Peyer's patch (tissue), 4 donors: ENCODE data around the gene NCBP1. TPM values are rescaled to one million over a fixed set of nuclear protein-coding genes. Genes with fewer than 3 reads are reported as not detected.

Experiments
- DNase-seq, 3 donors: peaks; one replicate each; pipeline ENCODE4 v3.0.0-alpha.2; 2017 to 2019
- H3K27ac ChIP-seq, 4 donors: fragments of 200-600 bp; sonication (generic); one replicate each; pipeline ENCODE4 v1.5.1; 2016 to 2019
- H3K27me3 ChIP-seq, 2 donors: fragments of 200-600 bp; sonication (generic); one replicate each; pipeline ENCODE4 v1.5.1; 2019
- H3K36me3 ChIP-seq, 3 donors: fragments of 200-600 bp; sonication (generic); one replicate each; pipeline ENCODE4 v1.5.1; 2016 to 2019
- H3K4me1 ChIP-seq, 4 donors: fragments of 200-600 bp; sonication (generic); one replicate each; pipeline ENCODE4 v1.5.1; 2016 to 2019
- H3K4me3 ChIP-seq, 4 donors: fragments of 200-600 bp; sonication (generic); 1 replicate in 3 of 4; 2 replicates in 1 of 4; pipeline ENCODE4 v1.5.1; 2016 to 2019; ENCODE audit warnings: mild to moderate bottlenecking in 1 of 4
- H3K9me3 ChIP-seq, 4 donors: fragments of 200-600 bp; sonication (generic); one replicate each; pipeline ENCODE4 v1.5.1; 2016 to 2019; ENCODE audit warnings: mild to moderate bottlenecking in 1 of 4
- POLR2A ChIP-seq, 2 donors: fragments of 450-650 bp; IDR thresholded peaks; one replicate each; pipeline ENCODE4 v1.5.1; 2017; ENCODE audit warnings: antibody characterized with exemption in 2 of 2, mild to moderate bottlenecking in 2 of 2, moderate library complexity in 2 of 2
- total RNA-seq, 4 donors: library from RNA; depleted of rRNA; stranded (reverse); fragments of >200 nt; gene quantifications; one replicate each; pipeline ENCODE4 v1.1.0, GENCODE V29; 2016
- TF ChIP-seq, protein P1 (sequence below), 6 experiments: fragments of 450-650 bp in 4 of 6; fragments of 200-600 bp in 2 of 6; sonication (generic) in 1 of 6; IDR thresholded peaks; one replicate each; pipeline ENCODE4 v1.5.1; 2017 to 2019; ENCODE audit warnings: antibody characterized with exemption in 6 of 6, mild to moderate bottlenecking in 3 of 6, moderate library complexity in 1 of 6

NCBP1 gene
- total RNA-seq, 4 donors from 2014 or later, result 26.3 to 61.1 (median 28.1) TPM

DNA sequence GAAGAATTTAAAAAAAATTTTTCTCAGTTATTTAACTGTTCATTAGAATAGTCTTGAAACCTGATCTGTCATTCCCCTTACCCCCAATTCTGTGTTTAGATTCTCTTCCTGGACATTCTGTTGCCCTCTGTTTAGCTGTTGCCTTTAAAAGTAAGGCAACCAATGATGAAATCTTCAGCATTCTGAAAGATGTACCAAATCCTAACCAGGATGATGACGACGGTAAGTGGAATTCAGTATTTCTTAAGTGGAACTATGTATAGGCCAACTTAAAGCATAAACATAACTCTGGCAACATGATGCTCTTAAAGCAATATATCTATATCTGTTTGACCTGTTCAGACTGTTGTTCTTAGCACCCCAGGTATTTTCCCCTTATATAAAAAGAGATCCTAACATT is 27.2 kb downstream of the NCBP1 start:
- TF ChIP-seq POLR2A (IDR thresholded peaks at IDR 0.05), result no peak
- TF ChIP-seq, protein P1, sequence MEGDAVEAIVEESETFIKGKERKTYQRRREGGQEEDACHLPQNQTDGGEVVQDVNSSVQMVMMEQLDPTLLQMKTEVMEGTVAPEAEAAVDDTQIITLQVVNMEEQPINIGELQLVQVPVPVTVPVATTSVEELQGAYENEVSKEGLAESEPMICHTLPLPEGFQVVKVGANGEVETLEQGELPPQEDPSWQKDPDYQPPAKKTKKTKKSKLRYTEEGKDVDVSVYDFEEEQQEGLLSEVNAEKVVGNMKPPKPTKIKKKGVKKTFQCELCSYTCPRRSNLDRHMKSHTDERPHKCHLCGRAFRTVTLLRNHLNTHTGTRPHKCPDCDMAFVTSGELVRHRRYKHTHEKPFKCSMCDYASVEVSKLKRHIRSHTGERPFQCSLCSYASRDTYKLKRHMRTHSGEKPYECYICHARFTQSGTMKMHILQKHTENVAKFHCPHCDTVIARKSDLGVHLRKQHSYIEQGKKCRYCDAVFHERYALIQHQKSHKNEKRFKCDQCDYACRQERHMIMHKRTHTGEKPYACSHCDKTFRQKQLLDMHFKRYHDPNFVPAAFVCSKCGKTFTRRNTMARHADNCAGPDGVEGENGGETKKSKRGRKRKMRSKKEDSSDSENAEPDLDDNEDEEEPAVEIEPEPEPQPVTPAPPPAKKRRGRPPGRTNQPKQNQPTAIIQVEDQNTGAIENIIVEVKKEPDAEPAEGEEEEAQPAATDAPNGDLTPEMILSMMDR (IDR thresholded peaks at IDR 0.05), result no peak
- Histone ChIP-seq H3K4me3 (no peak overlapping the region), H3K27ac (no peak overlapping the region), H3K27me3 (no peaks in the 10 kb centered on the region), H3K4me1 (no peaks in the 10 kb centered on the region), H3K36me3 (peaks cover 0 to 100% (median 0%) of the 10 kb centered on the region in 3 donors), H3K9me3 (no peaks in the 10 kb centered on the region)
- DNase-seq, result no peak

DNA sequence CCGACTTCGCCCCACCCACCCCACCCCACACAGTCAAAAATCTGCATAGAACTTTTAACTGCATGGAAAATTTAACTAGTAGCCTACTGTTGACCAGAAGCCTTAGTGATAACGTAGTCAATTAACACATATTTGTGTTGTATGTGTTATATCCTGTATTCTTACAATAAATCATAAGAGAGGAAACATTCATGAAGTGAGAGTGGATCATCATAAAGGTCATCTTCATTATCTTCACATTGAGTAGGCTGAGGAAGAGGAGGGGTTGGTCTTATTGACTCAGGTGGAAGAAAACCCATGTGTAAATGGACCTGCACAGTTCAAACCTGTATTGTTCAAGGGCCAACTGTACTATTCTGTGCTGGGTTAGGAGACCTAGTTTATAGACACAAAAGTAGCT is 32.1 kb downstream of the NCBP1 start:
- DNase-seq, result no peak
- peaks cover 0 to 100% (median 0%) of the 10 kb centered on the region in 3 donors for H3K36me3 ChIP-seq

DNA sequence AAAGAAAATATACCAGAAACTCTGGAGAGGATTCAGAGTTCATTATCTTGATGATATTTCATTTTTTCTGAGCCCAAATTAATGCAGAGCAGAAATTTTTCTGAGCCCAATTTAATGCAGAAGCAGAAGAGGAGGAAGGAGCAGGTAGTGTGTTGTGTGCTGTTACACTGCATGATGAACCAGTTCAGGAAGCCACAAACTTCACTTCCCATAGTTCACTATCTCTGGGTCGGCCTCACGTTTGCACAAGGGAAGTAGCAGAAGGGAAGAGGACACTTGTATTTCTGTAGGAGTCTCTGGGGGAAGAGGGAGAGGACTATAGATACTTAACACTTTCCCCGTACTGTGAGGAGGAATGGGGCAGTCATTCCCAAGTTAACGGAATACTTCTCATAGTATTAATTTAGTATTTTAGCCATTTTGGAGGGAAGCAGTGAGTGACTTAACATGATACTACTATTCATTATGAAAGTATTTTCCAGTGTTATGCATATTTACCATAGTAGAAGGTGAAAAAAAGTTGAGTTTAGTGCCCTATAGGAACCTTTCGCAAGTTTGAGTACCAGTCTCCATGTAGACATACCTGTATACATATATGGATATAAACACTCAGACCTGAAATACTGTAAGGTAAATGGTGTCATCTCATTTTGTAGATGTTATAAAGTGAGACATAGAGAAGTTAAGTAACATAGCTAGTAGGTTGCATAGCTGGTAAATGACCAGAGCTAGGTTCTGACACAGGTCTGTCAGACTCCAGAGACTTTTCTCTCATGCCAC is 33.5 kb downstream of the NCBP1 start:
- Histone ChIP-seq H3K36me3 (peaks cover 0 to 100% (median 0%) of the 10 kb centered on the region in 3 donors), H3K9me3 (no peaks in the 10 kb centered on the region), H3K27ac (no peak overlapping the region), H3K4me1 (no peaks in the 10 kb centered on the region), H3K4me3 (no peak overlapping the region), H3K27me3 (no peaks in the 10 kb centered on the region)
- TF ChIP-seq, protein P1 (IDR thresholded peaks at IDR 0.05), result no peak
- TF ChIP-seq POLR2A (IDR thresholded peaks at IDR 0.05), result no peak
- DNase-seq, result no peak

More for the DNA sequence above, 32.1 kb downstream of the NCBP1 start:
- no peak overlapping the region for H3K4me3 ChIP-seq
- no peaks in the 10 kb centered on the region for H3K27me3 ChIP-seq
- no peak for TF ChIP-seq POLR2A (IDR thresholded peaks at IDR 0.05)
- TF ChIP-seq, protein P1 (IDR thresholded peaks at IDR 0.05), result no peak
- no peak overlapping the region for H3K27ac ChIP-seq
- no peaks in the 10 kb centered on the region for H3K9me3 ChIP-seq
- H3K4me1 ChIP-seq, result no peaks in the 10 kb centered on the region

DNA sequence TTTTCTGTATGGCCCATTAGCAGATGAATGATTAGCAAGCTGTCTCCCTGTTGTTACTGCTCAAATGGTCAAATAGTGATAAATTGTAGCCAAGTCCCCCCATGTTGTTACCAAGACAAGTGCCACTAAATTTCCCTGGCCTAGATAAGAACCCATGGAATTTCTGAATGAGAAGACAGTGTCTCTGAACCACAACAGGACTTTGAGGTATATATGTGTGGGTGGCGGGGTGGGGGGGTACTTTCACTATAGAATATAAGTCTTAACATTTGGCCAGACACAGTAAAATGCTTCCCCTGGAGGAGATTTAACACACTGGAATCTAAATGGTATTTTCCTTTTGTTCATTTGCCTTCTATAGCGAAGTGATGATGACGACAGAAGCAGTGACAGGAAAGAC is 34.9 kb downstream of the NCBP1 start:
- no peaks in the 10 kb centered on the region for H3K9me3 ChIP-seq
- no peak overlapping the region for H3K4me3 ChIP-seq
- no peaks in the 10 kb centered on the region for H3K27me3 ChIP-seq
- no peak overlapping the region for H3K27ac ChIP-seq
- no peak for DNase-seq
- H3K36me3 ChIP-seq, result peaks cover 0 to 100% (median 0%) of the 10 kb centered on the region in 3 donors
- H3K4me1 ChIP-seq, result no peaks in the 10 kb centered on the region
- TF ChIP-seq, protein P1 (IDR thresholded peaks at IDR 0.05), result no peak
- no peak for TF ChIP-seq POLR2A (IDR thresholded peaks at IDR 0.05)

DNA sequence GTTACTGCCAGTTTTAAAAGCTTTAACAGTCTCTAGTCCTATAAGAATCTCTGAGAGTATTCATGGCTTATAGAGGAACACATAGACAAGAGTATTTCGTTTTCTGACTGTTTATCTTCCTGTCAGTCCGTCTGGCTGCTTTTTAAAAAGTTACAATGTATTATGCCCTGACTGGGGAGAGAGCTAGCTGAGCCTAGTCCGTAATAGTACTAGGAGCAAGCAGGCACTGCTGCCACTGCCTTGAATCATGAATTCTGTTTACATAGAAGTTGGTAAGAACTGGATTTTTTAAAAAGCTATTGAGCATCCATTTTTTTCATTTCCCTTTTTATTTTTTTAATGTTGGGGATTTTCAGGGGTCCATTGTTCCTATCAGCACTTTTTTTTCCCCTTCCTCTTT is 37.0 kb downstream of the NCBP1 start:
- Histone ChIP-seq H3K27ac (no peak overlapping the region), H3K9me3 (no peaks in the 10 kb centered on the region), H3K4me3 (no peak overlapping the region), H3K27me3 (no peaks in the 10 kb centered on the region), H3K4me1 (no peaks in the 10 kb centered on the region), H3K36me3 (peaks cover 0 to 100% (median 0%) of the 10 kb centered on the region in 3 donors)
- TF ChIP-seq, protein P1 (IDR thresholded peaks at IDR 0.05), result no peak
- no peak for TF ChIP-seq POLR2A (IDR thresholded peaks at IDR 0.05)
- no peak for DNase-seq
